OCI-LY7 (cell line): ENCODE results near the gene C12orf75.

Experiments used
- CTCF ChIP-seq: fragments of 200-600 bp; sonication (generic); conservative IDR thresholded peaks from 2 replicates; pipeline ENCODE4 v1.5.1; 2014; ENCODE audit warnings: mild to moderate bottlenecking, antibody characterized with exemption, low read length, moderate library complexity, mixed read lengths
- EZH2phosphoT487 ChIP-seq: fragments of 200-600 bp; sonication (generic); IDR thresholded peaks from 2 replicates; pipeline ENCODE4 v1.6.1; 2018; ENCODE audit warnings: low read depth, borderline replicate concordance, mild to moderate bottlenecking, mixed run types, antibody characterized with exemption, low read length, moderate library complexity, mixed read lengths

- TF ChIP-seq CTCF (no peak), EZH2phosphoT487 (no peak)
Observed at GRCh38 chr12:105401198-105401597, 70.7 kb downstream of the C12orf75 start.
